WTC11 (cell line): ENCODE results near the gene RGL1.

Experiments
- CREB1 ChIP-seq: sonication (generic); formaldehyde crosslinking; IDR thresholded peaks from 2 replicates; pipeline ENCODE4 v1.8.0; 2023; ENCODE audit warnings: mild to moderate bottlenecking, missing genetic modification reagents
- CREM ChIP-seq: sonication (generic); formaldehyde crosslinking; IDR thresholded peaks from 2 replicates; pipeline ENCODE4 v1.8.1; 2022; ENCODE audit warnings: mild to moderate bottlenecking, missing genetic modification reagents, moderate library complexity
- CTCF ChIP-seq: fragments of 200-600 bp; IDR thresholded peaks from 2 replicates; pipeline ENCODE4 v1.8.0; 2022; ENCODE audit warnings: antibody characterized with exemption
- ESRRA ChIP-seq: sonication (generic); formaldehyde crosslinking; IDR thresholded peaks from 2 replicates; pipeline ENCODE4 v1.8.1; 2022; ENCODE audit warnings: mild to moderate bottlenecking, missing genetic modification reagents, borderline replicate concordance
- PREB ChIP-seq: sonication (generic); formaldehyde crosslinking; IDR thresholded peaks from 2 replicates; pipeline ENCODE4 v1.8.1; 2022; ENCODE audit warnings: mild to moderate bottlenecking, missing genetic modification reagents, moderate library complexity, borderline replicate concordance
- PRRX2 ChIP-seq: fragments of 250-450 bp; sonication (Bioruptor Pico); IDR thresholded peaks from 2 replicates; pipeline ENCODE4 v1.8.0; 2021; ENCODE audit warnings: mild to moderate bottlenecking
- SP1 ChIP-seq: sonication (generic); formaldehyde crosslinking; conservative IDR thresholded peaks from 2 replicates; pipeline ENCODE4 v1.8.1; 2022; ENCODE audit warnings: missing genetic modification reagents
- STAT6 ChIP-seq: sonication (generic); formaldehyde crosslinking; conservative IDR thresholded peaks from 2 replicates; pipeline ENCODE4 v1.8.1; 2023; ENCODE audit warnings: mild to moderate bottlenecking, low read depth, missing genetic modification reagents, moderate library complexity
- ZNF232 ChIP-seq: sonication (generic); formaldehyde crosslinking; IDR thresholded peaks from 2 replicates; pipeline ENCODE4 v1.8.0; 2022; ENCODE audit warnings: mild to moderate bottlenecking, missing genetic modification reagents
- ZNF423 ChIP-seq: fragments of 250-450 bp; sonication (Bioruptor Pico); IDR thresholded peaks from 2 replicates; pipeline ENCODE4 v2.1.2; 2022; ENCODE audit warnings: mild to moderate bottlenecking, moderate library complexity
- TF ChIP-seq, protein P1 (sequence below): sonication (generic); formaldehyde crosslinking; IDR thresholded peaks from 2 replicates; pipeline ENCODE4 v1.8.0; 2022; ENCODE audit warnings: missing genetic modification reagents

DNA sequence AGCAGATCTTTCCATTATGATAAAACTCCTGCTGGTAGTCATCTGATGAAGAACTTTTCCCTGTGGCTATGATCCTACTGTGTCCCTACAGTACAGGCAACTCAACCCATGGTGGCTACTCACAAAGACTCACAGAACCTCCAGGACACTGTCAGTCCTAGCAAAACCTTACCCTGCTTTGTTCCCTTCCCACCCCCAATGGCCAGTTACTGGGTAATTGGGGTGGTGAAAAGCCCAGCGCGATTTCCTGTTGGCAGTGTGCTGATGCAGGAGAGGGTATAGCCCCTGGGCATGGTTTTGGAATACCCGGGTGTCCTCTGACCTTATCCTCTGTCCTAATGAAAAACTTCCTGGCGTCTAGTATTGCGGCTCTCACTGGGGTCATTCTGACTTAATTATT is 533 bp upstream of the RGL1 start:
- TF ChIP-seq CTCF (no peak), STAT6 (CRISPR knock-in tag) (no peak), PRRX2 (CRISPR knock-in tag) (no peak), ZNF423 (CRISPR knock-in tag) (no peak), CREM (CRISPR knock-in tag) (no peak), SP1 (no peak), PREB (no peak), ESRRA (no peak), ZNF232 (CRISPR knock-in tag) (no peak), CREB1 (CRISPR knock-in tag) (no peak)
- TF ChIP-seq, protein P1, sequence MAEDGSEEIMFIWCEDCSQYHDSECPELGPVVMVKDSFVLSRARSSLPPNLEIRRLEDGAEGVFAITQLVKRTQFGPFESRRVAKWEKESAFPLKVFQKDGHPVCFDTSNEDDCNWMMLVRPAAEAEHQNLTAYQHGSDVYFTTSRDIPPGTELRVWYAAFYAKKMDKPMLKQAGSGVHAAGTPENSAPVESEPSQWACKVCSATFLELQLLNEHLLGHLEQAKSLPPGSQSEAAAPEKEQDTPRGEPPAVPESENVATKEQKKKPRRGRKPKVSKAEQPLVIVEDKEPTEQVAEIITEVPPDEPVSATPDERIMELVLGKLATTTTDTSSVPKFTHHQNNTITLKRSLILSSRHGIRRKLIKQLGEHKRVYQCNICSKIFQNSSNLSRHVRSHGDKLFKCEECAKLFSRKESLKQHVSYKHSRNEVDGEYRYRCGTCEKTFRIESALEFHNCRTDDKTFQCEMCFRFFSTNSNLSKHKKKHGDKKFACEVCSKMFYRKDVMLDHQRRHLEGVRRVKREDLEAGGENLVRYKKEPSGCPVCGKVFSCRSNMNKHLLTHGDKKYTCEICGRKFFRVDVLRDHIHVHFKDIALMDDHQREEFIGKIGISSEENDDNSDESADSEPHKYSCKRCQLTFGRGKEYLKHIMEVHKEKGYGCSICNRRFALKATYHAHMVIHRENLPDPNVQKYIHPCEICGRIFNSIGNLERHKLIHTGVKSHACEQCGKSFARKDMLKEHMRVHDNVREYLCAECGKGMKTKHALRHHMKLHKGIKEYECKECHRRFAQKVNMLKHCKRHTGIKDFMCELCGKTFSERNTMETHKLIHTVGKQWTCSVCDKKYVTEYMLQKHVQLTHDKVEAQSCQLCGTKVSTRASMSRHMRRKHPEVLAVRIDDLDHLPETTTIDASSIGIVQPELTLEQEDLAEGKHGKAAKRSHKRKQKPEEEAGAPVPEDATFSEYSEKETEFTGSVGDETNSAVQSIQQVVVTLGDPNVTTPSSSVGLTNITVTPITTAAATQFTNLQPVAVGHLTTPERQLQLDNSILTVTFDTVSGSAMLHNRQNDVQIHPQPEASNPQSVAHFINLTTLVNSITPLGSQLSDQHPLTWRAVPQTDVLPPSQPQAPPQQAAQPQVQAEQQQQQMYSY, result no peak
